Measurements from ENCODE around the gene UBE2D2.

The UBE2D2 gene

DNA sequence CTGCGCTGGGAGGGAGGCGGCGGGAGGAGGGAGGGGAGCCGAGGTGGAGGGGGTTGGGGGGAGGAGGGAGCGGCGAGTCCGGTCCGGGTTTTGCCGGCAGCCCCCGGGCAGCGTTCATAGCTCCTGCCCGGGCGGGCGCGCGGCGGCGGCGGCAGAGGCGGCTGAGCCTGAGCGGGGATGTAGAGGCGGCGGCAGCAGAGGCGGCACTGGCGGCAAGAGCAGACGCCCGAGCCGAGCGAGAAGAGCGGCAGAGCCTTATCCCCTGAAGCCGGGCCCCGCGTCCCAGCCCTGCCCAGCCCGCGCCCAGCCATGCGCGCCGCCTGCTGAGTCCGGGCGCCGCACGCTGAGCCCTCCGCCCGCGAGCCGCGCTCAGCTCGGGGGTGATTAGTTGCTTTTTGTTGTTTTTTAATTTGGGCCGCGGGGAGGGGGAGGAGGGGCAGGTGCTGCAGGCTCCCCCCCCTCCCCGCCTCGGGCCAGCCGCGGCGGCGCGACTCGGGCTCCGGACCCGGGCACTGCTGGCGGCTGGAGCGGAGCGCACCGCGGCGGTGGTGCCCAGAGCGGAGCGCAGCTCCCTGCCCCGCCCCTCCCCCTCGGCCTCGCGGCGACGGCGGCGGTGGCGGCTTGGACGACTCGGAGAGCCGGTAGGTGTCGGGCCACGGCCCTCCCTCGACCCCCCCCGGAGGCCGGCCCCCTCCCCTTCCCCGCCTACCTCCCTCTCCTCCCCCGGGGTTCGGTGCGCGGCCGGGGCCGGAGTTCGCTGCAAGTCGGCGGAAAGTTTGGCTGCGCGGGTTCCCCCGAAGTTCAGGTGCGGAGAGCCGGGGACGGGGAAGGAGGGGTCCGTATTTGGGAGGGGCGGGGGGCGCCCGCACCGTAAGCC is 87.3 kb downstream of the UBE2D2 start, which contains the start of gene CXXC5:
Gene CXXC5, plus strand, starts transcription at position 145 of the 877 bp plus-strand sequence. CDS start 32,175 bp downstream, outside the sequence.
- peak; percentile 32 for DNase-seq (ENCODE audit: low spot score)

DNA sequence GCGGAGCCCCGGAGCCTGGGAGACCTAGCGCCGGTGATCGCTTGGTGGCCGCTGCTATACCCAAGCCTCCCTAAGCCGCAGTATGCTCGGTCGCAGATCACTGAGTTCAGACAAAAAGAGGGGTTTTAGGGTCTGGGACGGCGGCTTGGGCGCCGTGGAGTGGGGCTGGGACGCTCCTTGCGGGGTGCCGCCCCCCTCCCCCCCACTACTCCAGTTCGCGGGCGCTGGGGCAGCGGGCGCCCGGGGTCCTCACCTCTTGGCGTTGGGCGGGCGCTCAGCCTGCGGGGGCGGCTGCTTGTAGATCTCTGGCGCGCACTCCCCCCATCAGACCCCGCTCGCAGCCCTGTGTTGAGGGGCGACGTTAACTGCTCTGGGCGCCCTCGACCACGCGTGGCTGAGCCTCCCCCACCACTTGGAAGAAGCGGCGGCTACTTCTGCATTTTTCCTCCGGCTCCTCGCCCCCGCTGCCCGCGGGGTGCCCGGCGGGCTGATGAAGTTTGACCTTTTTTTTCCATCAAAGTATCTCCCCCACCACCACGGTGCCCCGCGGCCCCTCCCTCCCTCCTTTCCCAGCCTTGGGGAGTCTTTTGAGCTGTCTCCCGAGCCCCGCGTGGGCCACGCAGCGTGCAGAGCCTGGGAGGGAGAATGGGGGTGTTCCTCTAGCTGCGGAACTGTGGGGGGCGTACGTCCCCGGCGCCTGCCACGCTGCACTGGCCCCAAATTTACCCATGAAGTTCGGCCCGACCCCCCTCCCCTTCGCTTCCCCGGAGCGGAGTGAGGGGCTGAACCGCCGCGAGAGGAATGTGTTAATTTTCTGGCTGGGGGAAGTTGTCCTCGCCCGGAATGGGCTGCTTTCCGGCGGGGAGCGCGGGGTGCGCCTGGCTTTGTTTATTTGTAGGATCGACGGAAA is 88.2 kb downstream of the UBE2D2 start:
- no peak for DNase-seq (ENCODE audit: low spot score)

DNA sequence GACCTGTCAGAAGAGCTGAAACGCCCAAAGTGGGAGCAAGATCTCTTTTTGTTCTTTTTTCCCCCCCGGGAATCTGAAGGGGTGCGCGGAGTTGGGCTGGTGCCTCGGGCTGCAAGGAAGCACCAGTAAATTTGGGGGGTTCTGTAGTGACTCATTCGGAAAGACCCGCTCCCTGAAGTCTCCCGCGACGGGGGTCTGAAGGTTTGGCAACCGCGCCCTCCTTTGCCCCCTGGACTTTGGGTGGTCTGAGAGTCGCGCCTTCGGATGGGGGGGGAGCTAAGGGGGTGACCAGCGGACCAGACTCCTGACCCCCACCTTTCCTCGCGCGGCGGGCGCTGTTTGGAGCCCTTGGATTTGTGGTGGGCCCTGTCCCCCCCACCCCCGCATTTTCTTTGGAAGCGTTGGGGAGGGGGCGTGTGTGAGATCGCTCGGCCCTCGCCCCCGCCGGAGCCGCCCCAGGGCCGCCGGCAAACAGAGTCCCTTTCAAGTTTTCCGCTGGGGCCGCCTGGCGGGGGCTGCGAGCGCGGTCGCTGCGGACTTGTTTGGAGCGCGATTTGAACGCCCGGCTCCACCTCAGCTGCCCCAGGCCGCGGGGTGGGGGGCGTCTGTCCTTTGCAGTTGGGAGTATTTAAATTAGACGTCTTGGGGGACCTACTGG is 89.0 kb downstream of the UBE2D2 start:
- no peak for DNase-seq (ENCODE audit: low spot score)

DNA sequence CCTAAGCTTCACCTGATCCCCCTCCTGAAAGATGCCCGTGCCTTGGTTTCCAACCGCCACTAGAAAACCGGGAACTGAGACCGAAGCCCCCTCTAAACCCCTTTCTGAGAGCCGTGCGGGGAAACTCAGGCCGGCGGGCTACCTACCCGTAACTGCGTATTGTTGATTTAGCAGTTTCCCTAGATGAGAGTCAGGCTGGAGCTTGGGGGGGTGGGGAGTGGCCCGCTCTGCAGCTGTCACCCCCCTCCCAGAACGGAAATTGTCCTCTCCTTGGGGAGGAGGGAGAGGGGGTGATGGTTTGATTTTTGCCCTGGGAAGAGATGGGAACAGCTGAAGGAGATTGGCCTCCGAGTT is 89.5 kb downstream of the UBE2D2 start:
- no peak for DNase-seq (ENCODE audit: low spot score)

DNA sequence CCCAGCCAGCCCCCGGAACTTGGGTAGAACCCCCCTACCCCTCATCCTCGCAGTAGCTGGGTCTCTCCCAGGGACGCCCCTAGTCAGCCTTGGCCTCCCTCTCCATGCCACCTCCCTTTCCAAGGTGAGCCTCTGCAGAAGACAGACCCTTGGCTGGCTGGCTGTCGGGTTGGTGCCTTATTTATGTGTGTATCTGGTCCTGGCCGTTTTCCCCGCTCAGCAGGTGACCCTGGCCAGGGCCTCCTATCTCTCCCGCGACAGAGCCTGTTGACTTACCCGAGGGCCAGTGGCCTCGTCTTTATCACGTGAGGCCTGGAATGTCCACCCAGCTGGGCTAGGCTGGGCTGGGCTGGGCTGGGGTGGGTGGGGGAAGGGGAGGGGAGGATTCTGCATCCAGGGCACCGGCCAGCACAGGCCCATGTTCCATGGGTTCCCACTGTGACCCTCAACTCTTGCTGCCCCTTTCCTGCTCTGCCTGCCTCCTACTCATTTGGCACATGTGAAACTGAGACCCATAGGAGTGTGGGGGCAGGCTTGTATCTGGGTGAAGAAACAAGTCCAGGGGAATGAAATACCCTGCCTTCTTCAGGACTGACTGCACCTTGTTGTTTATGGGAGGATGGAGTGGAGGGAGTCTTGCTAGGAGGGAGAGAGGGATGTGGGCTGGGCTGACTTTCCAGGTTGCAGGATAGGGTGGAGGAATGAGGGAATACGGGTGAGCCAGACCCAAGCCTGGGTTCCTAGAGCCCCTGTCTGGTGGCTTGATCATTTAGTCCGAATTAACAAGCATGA is 90.1 kb downstream of the UBE2D2 start:
- no peak for DNase-seq (ENCODE audit: low spot score)

DNA sequence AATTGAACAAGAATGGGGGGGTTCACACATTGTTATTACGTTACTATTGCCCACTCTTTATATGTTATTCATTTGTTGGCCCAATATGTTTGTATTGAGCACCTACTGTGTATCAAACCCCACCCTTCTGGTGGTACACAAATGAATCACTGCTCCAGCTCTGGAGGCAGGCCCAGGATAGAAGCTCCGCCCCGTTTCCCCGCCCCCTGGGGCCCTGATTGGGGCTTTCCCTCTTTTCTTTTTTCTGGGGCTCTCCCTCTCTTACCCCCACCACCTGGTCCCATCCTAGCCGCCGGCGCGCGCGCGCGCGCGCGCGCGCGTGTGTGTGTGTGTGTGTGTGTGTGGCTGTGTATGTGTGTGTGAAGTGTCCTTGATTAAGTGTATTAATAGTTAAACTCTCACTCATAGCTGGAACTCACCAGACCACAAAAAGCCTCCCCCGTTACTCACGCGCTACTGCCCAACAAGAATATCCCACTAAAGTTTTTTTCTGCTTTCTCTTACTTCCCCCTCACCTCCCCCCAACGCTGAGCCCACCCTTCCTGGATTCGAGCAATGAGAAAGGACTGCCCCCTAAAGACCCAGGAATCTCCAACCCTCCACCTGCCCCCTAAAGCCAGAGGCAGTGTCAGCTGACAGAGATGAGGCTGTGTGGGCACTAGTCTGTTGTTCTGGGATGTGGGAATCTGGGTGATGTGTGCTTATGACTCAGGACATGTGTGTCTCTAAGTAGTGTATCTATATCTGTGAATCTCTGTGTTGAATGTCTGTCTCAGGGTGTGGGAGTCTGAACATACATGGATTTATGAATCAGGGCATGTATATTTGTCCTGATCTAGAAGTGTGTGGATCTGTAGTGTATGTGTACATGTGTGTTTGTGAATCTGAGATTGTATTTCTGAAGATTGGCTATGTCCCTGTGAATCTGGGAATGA is 91.0 kb downstream of the UBE2D2 start:
- DNase-seq (ENCODE audit: low spot score): peak; percentile 60

DNA sequence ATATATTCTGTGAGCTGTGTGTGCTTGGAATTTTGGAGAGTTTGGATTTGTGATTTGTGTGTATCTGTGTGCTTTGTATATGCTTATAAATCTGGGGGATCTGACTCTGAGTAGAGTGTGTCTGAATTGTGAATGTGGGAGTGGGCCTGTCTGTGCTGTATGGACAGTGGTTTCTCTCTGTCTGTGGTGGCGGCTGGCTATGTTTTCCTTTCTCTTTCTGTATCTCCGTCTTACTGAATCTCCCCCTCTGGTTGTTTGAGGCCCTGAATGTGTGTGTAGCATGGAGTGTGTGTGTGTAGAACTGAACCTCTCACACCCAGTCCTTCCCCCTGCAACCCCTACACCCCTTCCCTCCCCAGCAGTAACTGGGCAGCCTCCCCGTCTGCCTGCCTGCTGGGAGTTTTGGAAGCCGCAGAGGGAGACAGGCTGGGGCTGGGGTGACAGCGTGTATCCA is 91.7 kb downstream of the UBE2D2 start:
- DNase-seq (ENCODE audit: low spot score): no peak

DNA sequence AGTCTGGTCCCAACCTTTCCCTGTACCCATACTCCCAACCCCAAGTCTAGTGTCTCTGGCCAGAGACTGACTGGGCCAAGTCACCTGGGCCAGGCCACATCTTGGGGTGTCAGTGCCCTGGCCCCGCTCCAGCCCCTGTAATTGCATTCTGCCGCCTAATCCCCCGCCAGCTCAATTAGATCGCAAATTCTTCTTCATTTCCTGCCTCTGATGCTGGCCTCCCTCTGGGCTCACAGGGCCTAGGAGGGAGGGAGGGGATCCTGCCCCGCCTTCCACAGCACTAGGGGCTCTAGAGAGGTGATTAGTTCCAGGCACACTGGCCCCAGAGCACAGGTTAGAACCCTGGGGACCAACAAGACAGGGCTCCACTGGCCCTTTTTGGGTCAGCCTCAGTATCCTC is 92.5 kb downstream of the UBE2D2 start:
- no peak for DNase-seq (ENCODE audit: low spot score)

DNA sequence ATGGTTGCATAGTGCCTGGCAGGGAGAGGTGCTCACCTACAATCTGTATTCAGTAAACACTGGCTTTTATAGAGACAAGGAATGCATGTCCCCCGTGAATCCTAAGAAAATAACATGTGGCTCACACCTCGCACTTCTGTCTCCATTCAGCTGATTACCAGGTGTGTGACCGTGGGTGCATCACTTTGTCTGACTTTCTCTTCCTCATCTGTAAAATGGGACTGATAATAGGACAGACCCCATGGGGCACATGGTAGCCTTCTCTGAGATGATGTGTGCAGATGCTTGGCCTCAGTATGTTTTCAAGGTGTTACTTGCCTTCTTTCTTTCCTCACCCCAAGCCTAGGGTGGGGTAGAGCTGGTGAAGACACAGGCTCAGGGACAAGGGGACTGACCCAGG is 93.3 kb downstream of the UBE2D2 start:
- DNase-seq (ENCODE audit: low spot score): no peak

DNA sequence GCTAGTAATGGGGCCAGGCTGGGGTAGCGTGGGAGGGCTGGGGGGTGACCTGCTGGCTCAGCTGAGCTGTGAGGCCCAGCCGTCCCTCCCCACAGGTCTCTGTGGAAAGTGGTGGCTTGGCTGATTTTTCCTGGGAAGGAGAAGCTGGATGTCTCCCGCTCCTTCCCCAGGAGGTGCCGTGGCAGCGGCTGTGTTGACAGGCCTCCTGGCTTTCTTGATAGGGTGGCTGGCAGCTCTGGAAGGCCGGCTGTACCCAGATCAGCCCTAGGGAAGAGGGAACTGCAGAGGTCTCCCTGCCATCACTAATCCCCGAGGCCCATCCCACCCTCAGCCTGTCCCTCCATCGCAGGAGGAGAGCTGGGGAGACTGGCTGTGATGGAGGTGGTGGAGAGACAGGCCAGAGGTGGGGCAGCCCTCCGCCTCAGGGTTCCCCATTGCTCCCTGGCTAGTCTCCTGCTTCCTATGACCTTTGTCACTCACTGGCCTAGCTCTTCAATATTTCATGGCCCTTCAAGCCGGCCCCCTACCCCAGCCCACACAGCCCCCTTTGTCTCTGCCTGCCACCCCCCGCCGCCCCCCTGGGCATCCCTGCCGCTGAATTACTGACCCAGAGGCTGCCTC is 93.8 kb downstream of the UBE2D2 start:
- no peak for DNase-seq (ENCODE audit: low spot score)

DNA sequence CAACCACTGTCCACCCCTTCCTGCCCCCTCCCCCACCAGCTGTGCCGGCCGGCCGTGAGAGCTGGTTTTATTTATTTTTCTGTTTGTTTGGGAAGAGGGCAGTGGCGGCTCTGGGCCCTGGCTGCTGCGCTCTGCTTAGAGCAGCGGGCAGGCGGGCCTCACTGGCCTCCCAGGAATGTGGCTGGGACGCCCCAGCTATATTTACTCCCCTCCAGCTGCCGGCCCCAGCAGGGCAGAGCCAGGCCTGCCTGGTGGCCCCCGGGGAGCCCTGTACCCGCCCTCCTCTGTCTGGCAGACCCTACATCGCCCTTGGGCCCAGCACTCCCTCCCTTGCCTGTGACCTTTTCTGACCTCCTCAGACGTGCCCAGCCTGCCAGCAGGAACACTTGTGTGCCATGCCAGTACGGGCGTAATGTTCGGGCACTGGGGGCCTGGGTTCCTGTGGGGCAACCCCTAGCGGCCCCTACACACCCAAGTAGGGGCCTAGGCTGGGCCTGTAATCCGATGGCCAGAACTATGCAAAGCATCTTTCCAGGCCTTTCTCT is 94.7 kb downstream of the UBE2D2 start:
- no peak for DNase-seq (ENCODE audit: low spot score)

DNA sequence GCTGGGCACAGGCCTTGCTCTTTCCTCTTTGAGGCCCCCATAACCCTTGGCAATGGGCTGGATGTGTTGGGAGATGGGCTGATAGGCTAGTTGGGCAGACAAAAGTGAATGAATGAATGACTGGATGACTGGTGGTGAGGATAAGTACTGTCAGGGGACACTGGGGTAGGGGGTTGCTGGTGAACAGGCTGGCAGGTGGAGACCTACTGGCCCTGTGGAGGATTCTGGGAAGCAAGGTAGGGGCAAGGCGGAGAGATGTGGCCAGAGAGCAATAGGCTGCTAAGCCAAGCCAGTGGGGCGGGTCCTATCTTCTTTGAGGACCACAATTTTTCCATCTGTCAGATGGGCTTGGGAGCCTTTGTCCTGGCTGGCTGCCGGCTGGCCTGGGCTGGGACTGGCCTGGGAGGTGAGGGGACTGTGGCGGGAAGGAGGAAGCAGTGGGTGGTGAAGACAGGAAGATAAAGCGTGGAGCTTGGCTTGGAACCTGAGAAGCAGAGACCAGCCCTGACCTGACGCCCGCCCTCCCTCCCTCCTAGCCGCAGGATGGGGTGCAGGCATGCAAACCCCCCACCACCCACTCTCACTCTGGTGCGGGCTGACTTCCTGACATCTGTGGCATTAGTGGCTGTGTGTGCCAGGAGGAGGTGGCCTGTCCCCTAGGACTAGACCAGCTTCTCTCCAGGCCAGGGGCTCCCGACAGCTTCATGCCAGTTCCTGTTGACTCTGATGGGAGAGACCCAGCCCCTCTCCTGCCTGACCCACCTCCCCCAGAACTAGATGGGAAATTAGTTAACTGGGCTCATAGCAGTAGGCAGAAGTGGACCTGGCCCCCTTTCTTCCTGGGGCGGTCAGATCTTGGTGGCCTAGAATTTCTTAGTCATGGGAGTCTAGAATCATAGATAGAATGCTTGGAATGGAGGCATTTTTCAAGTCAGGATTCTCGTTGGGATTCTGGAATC is 96.5 kb downstream of the UBE2D2 start:
- no peak for DNase-seq (ENCODE audit: low spot score)

DNA sequence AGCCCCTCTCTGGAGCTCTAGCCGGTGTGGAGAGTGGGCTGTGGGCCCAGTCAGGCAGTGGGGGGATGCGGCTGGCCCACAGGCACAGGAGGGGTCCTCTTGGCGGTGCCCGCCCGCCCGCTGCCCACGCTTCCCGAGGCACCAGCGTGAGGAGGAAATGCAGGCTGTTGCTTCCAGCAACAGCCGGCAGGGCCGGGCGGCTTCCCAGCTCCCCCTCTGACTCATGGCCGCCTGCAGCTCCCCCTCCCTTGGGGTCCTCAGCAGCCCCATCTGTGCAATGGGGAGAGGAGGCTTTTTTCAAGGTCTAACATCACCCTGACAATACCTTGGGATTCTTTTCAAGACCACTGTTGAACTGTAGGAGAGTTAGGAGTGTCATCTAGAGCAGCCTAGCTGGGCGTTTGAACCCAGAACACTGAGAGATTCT is 97.4 kb downstream of the UBE2D2 start:
- no peak for DNase-seq (ENCODE audit: low spot score)

DNA sequence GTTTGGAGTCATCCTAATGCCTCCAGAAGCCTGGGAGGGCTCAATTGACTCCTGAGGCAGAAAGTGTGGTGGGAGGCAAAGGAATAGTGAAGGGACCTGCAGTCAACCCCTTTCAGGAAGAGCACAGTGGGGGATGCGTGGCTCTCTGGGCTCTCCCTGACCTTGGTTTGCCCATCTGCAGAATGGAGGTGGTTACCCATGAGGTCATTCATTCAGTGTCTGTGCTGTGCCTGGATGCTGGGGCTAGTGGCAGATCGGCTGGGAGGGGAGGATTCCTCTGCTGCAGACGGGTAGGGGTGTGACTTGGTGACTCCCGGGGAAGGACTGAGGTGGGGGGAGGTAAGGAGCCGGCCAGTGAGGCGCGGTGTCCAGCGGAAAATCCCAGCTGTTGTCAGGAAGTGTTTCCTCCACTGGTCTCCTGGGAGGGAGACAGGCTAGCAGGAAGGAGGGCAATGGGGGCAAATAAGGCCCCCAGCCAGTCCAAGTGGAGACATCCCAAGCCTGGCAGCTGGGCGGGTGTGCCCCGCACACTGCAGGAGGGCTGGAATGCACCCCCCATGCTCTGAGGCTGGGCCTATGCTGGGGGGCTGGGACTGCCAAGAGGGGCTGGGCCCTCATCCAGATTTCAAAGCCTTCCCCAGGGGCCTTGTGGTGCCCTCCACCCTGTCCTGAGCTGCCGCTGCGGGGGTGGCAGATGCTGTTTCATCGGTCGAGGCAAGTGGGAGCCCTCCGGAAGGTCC is 98.0 kb downstream of the UBE2D2 start:
- DNase-seq (ENCODE audit: low spot score): no peak

DNA sequence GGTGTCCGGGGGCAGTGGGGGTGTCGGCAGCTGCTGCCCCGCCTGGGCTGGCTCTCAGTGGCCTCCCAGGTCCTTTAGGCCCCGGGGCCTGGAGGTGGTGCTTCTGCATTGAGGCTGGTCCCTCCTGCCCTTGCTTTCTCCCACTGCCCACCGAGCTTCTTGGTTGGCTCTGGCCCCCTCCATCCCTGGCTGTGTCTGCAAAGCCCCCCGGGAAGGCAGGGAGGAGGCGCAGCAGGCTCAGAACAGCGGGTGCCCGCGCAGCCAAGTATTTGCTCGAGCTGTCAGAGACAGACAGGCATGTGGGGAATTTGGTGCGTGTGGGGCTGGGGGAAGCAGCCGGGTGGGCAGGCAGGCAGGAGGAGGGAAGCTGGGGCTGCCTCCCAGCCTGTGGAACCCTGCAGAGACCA is 98.6 kb downstream of the UBE2D2 start:
- DNase-seq (ENCODE audit: low spot score): no peak

DNA sequence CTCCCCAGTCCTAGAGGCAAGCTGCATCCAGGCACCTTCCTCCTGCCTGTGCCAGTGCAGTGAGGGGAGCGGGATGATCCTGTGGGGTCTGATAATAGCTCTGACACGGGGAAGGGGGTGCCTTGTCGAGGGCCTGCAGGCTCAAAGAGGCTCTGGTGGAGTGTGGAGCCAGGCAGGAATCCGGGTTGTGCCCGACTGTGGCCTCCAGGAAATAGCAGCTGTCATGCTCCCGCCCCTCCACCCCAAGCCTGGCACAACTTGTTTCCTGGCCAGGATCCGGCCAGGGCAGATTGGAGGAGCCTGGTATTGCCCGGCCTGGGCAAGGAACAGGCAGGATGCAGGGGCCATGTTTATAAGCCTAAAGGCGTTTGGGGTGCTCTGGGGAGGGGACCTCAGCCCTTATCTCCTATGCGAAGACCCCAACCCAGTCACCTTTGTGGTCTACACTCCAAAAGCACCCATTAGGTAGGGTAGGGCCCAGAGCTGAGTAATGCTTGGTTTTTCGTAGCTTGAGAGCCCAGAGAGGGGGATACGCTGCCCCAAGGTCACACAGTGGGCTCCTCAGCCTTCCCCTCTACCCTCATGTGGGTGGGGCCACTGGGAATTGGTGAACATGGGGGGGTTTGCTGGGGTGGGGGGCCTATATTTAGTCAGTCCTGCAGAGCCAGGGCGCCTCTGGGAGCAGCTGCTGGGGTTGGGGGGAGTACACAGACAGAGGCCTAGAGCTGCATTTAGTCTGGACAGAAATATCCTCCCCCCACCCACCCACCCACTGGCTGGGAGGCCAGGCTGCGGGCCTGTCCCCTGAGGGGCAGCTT is 99.2 kb downstream of the UBE2D2 start:
- no peak for DNase-seq (ENCODE audit: low spot score)
